ENCODE data around the gene CRYBG2.

Gene CRYBG2

GRCh38 chr1:26282401-26282918 lies 71.5 kb downstream of the CRYBG2 start:
- in situ Hi-C loops (cut with HindIII; ENCODE audit: low sequenced_read_pairs) = no loop called here

GRCh38 chr1:26281971-26282370 lies 72.0 kb downstream of the CRYBG2 start:
- in situ Hi-C loops (cut with HindIII; ENCODE audit: low sequenced_read_pairs) = no loop called here

DNA sequence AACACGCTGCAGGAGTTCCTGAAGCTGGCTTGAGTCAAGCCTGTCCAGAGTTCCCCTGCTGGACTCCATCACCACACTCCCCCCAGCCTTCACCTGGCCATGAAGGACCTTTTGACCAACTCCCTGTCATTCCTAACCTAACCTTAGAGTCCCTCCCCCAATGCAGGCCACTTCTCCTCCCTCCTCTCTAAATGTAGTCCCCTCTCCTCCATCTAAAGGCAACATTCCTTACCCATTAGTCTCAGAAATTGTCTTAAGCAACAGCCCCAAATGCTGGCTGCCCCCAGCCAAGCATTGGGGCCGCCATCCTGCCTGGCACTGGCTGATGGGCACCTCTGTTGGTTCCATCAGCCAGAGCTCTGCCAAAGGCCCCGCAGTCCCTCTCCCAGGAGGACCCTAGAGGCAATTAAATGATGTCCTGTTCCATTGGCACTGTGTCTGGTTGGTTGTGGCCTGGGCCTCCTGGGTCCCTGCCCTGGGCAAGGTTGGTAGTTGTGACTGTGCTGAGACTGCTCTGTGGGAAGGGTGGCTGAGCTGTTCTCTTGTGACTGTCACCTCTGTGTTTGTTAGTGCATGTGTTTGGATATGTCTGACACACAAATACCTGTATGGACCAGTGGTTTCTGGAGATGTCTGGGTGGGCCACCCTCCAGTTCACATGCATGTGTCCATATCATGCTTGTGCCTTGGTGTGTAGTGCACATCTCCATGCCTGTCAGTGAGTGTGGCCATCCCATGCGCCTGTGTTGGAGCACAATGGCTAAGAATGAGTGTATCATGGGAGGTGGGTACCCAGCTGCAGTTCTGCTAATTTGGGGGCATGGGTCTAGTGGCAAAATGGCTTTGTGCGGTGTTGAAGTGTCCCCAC lies 72.6 kb downstream of the CRYBG2 start:
- in situ Hi-C loops (cut with HindIII; ENCODE audit: low sequenced_read_pairs) = no loop called here

GRCh38 chr1:26280333-26281042 lies 73.4 kb downstream of the CRYBG2 start:
- in situ Hi-C loops (cut with HindIII; ENCODE audit: low sequenced_read_pairs) = no loop called here

DNA sequence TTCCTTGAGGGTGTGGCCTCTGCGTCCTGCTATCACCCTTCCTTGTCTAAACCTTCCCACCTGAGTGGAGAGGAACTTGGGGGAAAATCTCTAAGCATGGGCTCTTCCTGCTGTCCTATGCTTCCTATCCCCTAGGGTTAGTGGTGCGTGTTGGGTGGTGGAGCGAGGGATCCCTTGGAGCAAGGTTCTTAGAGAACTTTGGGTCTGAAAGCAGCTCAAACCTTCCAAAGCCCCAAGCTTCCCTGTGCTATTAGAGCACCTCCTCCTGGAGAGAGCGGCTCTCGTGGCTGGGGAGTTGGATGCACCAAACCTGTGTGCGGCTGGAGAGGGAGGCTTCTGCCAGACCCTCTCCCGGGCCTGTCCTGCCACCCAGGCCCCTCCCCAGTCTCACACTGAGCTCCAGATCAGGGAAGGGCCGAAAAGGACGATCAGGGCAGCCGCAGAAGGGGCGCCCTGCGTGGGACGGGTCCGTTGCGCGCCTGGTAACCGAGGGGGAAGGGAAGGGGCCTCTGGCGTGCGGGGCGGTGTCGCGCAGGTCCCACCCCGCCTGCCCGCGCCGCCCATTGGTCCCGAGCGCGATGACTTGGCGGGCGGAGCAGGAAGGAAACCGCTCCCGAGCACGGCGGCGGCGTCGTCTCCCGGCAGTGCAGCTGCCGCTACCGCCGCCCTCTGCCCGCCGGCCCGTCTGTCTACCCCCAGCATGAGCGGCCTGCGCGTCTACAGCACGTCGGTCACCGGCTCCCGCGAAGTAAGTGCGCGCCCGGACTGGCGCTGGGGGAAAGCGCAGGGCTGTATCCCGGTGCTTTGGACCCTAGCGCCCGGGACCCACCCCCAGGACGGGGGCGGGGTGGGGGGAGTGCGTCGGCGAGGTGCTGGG lies 74.2 kb downstream of the CRYBG2 start, which contains the start of gene SH3BGRL3:
SH3BGRL3 (plus strand) TSS at position 631 of the 877 bp plus-strand sequence; CDS start at position 701, 70 bp downstream.
- in situ Hi-C loops (cut with HindIII; ENCODE audit: low sequenced_read_pairs) = loop anchor here (5.0 kb wide), 1 partner anchor 63 kb away; no protein-coding TSS in a partner anchor

- in situ Hi-C loops (cut with HindIII; ENCODE audit: low sequenced_read_pairs) = loop anchor here (5.0 kb wide), 1 partner anchor 63 kb away; no protein-coding TSS in a partner anchor
Observed at GRCh38 chr1:26278724-26279455, 75.0 kb downstream of the CRYBG2 start.

- in situ Hi-C loops (cut with HindIII; ENCODE audit: low sequenced_read_pairs) = loop anchor here (5.0 kb wide), 1 partner anchor 64 kb away; no protein-coding TSS in a partner anchor
Observed at GRCh38 chr1:26278303-26278702, 75.6 kb downstream of the CRYBG2 start.

GRCh38 chr1:26277719-26278118 lies 76.2 kb downstream of the CRYBG2 start:
- in situ Hi-C loops (cut with HindIII; ENCODE audit: low sequenced_read_pairs) = loop anchor here (5.0 kb wide), 1 partner anchor 65 kb away; no protein-coding TSS in a partner anchor

- in situ Hi-C loops (cut with HindIII; ENCODE audit: low sequenced_read_pairs) = loop anchor here (5.0 kb wide), 1 partner anchor 65 kb away; no protein-coding TSS in a partner anchor
Observed at GRCh38 chr1:26277261-26277661, 76.7 kb downstream of the CRYBG2 start.

DNA sequence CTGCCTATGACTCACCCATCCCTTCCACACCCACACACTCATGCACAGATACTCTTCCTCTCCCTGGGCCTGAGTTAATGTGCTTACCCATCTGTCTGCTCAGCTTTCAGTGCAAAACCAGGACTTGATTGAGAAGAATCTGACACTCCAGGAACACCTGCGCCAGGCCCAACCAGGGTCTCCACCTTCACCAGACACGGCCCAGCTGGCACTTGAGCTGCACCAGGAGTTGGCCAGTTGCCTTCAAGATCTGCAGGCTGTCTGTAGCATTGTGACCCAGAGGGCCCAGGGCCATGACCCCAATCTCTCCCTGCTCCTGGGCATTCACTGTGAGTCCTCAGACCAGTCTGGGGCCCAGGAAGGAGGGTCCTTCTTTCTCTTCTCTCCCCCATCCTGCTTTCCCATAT lies 77.5 kb downstream of the CRYBG2 start:
- in situ Hi-C loops (cut with HindIII; ENCODE audit: low sequenced_read_pairs) = loop anchor here (5.0 kb wide), 1 partner anchor 66 kb away; no protein-coding TSS in a partner anchor

GRCh38 chr1:26275580-26276431 lies 78.1 kb downstream of the CRYBG2 start:
- in situ Hi-C loops (cut with HindIII; ENCODE audit: low sequenced_read_pairs) = loop anchor here (5.0 kb wide), 1 partner anchor 66 kb away; no protein-coding TSS in a partner anchor

DNA sequence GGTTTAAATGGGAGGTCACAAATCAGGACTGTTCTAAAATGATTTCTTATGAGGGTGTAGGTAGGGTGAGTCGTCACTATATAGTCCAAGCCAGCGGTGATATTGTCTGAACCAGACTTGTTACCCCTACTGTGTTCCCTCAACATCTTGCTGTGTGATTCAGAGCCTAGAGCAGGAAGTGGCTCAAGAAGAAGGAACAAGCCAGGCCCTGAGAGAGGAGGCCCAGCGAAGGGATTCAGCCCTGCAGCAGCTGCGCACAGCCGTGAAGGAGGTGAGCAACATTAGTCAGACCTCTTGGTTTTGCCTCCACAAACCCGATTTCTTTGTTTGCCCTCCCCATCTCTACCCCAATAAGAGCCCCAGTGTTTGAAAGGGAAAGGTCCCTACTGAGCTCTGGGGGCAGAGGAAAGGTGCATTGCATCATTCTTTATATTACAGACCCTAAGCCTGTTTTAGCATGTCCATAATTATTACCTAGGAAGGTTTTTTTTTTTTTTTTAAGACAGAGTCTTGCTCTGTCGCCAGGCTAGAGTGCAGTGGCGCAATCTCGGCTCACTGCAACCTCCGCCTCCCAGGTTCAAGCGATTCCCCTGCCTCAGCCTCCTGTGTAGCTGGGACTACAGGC lies 79.0 kb downstream of the CRYBG2 start:
- in situ Hi-C loops (cut with HindIII; ENCODE audit: low sequenced_read_pairs) = loop anchor here (5.0 kb wide), 1 partner anchor 67 kb away; no protein-coding TSS in a partner anchor

Measured in DLD1 (cell line).